GM18951 (cell line): ENCODE results near the gene ADSL.

Experiments
- POLR2A ChIP-seq: IDR thresholded peaks from 4 replicates; pipeline ENCODE4 v1.6.1; 2011; ENCODE audit warnings: mild to moderate bottlenecking; ENCODE audit not compliant: insufficient read length, insufficient read depth; ENCODE audit errors: extremely low read depth
- in situ Hi-C: fragments of 300-500 bp; cut with MboI; formaldehyde crosslinking; loops from one replicate; pipeline ENCODE4 v1.12.0; 2022; ENCODE audit warnings: low sequenced_read_pairs, mixed read lengths, inconsistent platforms; ENCODE audit not compliant: unreplicated experiment

Gene ADSL

GRCh38 chr22:40320687-40321086, 25.6 kb upstream of the ADSL start:
- TF ChIP-seq POLR2A: no peak
- in situ Hi-C loops: no loop called here

- in situ Hi-C loops: no loop called here
- TF ChIP-seq POLR2A: no peak
Observed at GRCh38 chr22:40322021-40322420, 24.3 kb upstream of the ADSL start.

DNA sequence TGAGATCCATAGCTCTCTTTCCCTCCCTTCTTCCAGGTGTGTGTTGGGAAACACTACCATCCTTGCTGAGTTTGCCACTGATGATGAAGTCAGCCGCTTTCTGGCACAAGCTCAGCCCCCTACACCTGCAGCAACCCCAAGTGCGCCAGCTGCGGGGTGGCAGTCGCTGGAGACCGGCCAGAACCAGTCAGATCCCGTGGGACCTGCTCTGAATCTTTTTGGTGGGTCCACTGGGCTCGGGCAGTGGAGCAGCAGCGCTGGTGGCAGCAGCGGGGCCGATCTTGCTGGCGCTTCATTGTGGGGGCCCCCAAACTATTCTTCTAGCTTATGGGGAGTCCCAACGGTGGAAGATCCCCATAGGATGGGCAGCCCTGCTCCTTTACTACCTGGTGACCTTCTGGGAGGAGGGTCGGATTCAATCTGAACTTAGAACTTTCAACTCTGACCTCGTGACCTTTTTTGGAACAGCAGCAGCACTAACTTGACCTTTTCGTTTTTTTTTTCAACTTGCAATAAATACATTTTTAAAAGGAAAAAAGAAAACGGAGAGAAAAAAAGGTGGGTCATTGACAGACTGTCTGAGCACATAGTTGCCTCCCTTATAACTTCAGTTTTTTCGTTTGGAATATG, 23.4 kb upstream of the ADSL start:
- no peak for TF ChIP-seq POLR2A
- in situ Hi-C loops: no loop called here

- in situ Hi-C loops: no loop called here
- no peak for TF ChIP-seq POLR2A
Observed at GRCh38 chr22:40323681-40324171, 22.6 kb upstream of the ADSL start.

GRCh38 chr22:40324468-40325305, 21.6 kb upstream of the ADSL start:
- in situ Hi-C loops: loop anchor here (25.0 kb wide), 1 partner anchor 787 kb away; the partner anchor contains the start of gene RPS19BP1
- no peak for TF ChIP-seq POLR2A

- TF ChIP-seq POLR2A: no peak
- in situ Hi-C loops: loop anchor here (25.0 kb wide), 1 partner anchor 788 kb away; the partner anchor contains the start of gene RPS19BP1
Observed at GRCh38 chr22:40325315-40325714, 21.0 kb upstream of the ADSL start.

DNA sequence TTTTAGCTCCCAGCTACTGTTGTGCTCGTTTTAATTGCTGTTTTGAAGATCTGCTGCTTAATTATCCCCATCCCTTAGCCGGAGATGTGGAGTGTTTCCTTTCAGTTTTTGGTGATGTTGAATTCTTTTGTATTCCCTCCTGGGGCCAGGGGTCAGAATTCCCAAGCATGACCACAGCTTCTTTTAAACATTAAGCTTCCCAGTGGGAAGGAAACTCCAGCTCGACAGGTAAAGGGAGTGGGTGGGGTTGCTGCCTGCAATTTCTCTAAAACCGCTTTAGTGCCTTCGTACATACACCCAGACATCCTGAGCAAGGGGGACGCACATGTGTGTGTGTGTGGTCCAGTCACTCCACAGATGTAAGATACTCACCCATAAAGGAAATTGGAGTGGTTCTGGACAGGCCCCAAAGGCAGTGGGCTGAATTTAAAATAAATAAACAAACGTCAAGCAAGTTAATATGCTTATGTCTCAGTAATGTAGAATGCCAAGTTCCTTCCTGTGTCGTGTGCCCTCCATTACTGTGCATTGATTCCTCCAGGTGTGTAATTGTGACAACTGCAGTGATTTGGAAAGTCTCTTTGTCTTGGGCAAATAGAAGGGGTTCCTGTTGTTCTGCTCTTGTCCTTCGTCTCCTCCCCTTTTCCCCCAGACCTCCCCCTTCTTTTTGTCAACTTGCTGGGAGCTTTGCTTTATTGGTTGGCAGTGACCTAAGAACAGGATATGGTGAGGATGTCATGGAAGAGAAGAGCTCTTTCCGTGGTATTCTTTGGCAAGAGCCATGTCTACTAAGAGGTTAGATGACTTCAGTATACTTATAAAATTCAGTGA, 19.2 kb upstream of the ADSL start:
- in situ Hi-C loops: loop anchor here (25.0 kb wide), 1 partner anchor 790 kb away; the partner anchor contains the start of gene RPS19BP1

GRCh38 chr22:40328546-40329456, 17.5 kb upstream of the ADSL start:
- no peak for TF ChIP-seq POLR2A
- in situ Hi-C loops: loop anchor here (25.0 kb wide), 1 partner anchor 792 kb away; the partner anchor contains the start of gene RPS19BP1

More for the DNA sequence above, 19.2 kb upstream of the ADSL start:
- no peak for TF ChIP-seq POLR2A

DNA sequence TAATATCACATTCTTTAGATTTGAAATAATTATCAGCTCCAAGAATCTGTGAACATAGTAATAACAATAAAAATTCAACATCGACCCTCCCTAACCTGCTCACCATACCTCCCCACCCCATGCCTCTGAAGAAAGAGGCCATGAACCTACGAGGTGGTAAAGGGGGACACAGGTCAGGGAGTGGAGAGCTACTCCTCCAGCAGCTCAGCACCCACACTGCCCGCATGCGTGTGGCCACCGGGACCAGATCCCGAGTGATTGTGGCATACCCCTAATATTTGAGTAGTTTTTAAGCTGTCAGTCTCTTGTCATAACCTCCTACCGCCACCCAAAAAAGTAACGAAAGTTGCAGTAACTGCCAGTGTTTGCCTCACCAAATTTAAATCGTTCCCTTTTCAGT, 16.8 kb upstream of the ADSL start:
- in situ Hi-C loops: loop anchor here (25.0 kb wide), 1 partner anchor 792 kb away; the partner anchor contains the start of gene RPS19BP1
- no peak for TF ChIP-seq POLR2A

GRCh38 chr22:40330086-40330485, 16.2 kb upstream of the ADSL start:
- no peak for TF ChIP-seq POLR2A
- in situ Hi-C loops: loop anchor here (25.0 kb wide), 1 partner anchor 793 kb away; the partner anchor contains the start of gene RPS19BP1

DNA sequence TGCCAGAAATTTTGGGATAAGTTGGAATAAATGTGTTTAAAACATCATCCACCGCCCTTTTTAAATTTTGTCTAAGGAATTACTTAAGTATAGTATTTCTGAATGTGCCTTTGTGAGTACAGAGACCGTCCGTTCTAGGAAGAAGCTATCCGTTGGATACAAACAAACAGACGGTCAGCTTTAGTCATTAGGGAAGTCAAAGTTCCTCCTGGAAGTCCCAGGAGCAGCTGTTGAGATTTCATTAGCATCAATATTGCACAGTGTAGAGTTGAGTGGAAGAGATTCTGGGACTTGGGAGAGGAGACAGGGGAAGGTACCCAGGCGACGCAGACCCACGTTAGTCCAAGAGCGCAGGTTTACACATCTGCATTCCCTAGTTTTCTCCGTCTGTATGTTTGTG, 15.7 kb upstream of the ADSL start:
- in situ Hi-C loops: loop anchor here (25.0 kb wide), 1 partner anchor 793 kb away; the partner anchor contains the start of gene RPS19BP1
- TF ChIP-seq POLR2A: no peak

DNA sequence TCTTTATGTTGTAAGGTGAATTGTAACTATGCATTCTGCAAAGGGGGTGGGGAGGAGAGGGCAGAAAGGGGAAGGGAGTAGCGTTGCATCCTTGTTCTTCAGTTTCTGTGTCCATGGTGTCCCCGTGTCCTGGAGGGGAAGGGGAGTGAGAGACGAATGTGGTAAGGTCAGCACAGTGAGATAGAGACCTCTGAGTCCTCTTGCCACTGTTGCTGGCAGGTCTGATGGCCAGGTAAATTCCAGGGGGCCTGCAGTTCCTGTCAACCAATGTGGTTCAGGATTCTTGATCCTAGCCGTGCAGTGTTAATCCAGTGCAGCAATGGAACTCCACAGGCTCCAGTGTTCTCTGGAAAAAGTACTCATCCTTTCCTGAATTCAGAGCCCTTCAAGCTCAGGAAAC, 14.6 kb upstream of the ADSL start:
- in situ Hi-C loops: loop anchor here (25.0 kb wide), 1 partner anchor 794 kb away; the partner anchor contains the start of gene RPS19BP1
- no peak for TF ChIP-seq POLR2A
